CD4-positive, alpha-beta T cell treated with Interleukin-2 at 100 ng/mL for 4 hours (primary cell): Measurements from ENCODE around the gene ANKZF1.
"Not testable (repeated sequence)": the region's sequence is repeated elsewhere in the genome, so short reads cannot be mapped to it uniquely, and the experiment has no call there.

ENCODE experiments used
- DNase-seq: peaks from one replicate; pipeline ENCODE4 v3.0.0-alpha.2; 2020; ENCODE audit warnings: low spot score

The ANKZF1 gene

GRCh38 chr2:219229305-219230058 lies at the start of gene ANKZF1, which contains the start of gene ATG9A:
Gene ANKZF1 (plus strand): TSS chr2:219229806. CDS start chr2:219230258, 452 bp downstream.
Gene ATG9A (minus strand): TSS chr2:219229636. CDS start chr2:219228024, 1,612 bp downstream.
- peak; percentile 99 for DNase-seq

GRCh38 chr2:219180961-219181360 lies 48.6 kb upstream of the ANKZF1 start:
- DNase-seq: no peak

DNA sequence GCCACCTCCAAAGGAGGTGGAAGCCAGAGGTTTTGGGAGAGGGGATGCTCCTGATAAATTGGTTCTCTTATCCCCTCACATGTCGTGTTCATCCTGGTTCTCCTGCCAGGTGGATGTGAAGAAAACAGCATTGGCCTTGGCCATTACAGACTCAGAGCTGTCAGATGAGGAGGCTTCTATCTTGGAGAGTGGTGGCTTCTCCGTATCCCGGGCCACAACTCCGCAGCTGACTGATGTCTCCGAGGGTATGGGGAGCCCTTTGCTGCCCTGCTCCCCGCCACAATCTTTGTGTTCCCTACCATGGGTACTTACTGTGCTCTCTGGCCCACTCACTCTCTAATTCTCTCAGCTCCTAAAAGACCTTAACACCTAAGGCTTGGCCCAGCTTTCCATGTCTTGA lies 48.1 kb upstream of the ANKZF1 start:
- DNase-seq: no peak

- DNase-seq: no peak
Measured at GRCh38 chr2:219182331-219183150, 47.1 kb upstream of the ANKZF1 start.

- no peak for DNase-seq
Measured at GRCh38 chr2:219183151-219183772, 46.3 kb upstream of the ANKZF1 start.

- DNase-seq: no peak
Measured at GRCh38 chr2:219184121-219184520, 45.5 kb upstream of the ANKZF1 start.

- DNase-seq: no peak
Measured at GRCh38 chr2:219186754-219187456, 42.7 kb upstream of the ANKZF1 start.

DNA sequence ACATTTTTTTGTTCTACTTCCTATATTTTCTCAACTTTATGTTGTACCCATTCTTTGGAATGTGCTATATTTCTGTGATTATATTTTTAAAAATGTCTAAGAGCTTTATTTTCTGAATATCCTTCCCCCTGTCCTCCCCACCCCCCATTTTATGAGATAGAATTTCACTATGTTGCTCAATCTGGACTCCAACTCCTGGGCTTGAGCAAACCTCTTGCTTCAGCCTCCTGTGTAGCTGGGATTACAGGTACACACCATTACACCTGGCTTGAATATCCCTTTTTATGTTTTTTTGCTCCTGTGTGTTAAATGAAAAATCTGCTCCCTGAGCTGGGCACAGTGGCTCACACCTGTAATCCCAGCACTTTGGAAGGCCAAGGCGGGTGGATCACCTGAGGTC lies 32.2 kb upstream of the ANKZF1 start:
- no peak for DNase-seq

DNA sequence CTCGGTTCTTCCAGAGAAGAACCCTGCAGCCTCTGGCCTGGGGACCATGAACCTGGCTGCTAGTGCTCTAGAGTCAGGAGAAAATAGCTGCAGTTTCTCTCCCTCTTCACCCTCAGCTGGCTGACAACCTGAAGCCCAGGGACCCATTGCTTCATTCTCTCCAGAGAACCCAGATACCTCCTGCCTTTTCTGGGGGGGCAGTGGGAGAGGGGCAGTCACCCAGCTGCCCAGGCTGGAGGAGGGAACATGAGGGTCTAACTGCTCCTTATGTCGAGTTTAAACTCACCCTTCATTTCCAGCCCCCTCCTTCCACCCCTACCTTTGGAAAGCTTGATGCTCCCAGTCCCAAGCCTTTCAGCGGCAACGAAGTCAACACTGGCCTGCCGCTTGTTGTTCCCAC lies 30.6 kb upstream of the ANKZF1 start:
- no peak for DNase-seq

GRCh38 chr2:219199470-219200211 lies 30.0 kb upstream of the ANKZF1 start:
- DNase-seq: no peak

DNA sequence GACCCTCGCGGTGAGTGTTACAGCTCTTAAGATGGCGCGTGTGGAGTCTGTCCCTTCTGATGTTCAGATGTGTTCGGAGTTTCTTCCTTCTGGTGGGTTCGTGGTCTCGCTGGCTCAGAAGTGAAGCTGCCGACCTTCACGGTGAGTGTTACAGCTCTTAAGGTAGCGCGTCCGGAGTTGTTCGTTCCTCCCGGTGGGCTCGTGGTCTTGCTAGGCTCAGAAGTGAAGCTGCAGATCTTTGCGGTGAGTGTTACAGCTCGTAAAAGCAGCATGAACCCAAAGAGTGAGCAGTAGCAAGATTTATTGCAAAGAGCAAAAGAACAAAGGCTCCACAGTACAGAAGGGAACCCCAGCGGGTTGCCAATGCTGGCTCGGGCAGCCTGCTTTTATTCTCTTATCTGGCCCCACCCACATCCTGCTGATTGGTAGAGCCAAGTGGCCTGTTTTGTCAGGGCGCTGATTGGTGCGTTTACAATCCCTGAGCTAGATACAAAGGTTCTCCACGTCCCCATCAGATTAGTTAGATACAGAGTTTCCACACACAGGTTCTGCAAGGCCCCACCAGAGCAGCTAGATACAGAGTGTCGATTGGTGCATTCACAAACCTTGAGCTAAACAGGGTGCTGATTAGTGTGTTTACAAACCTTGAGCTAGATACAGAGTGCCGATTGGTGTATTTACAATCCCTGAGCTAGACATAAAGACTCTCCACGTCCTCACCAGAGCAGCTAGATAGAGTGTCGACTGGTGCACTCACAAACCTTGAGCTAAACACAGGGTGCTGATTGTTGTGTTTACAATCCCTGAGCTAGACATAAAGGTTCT lies 28.9 kb upstream of the ANKZF1 start:
- peak; percentile 35 for DNase-seq

DNA sequence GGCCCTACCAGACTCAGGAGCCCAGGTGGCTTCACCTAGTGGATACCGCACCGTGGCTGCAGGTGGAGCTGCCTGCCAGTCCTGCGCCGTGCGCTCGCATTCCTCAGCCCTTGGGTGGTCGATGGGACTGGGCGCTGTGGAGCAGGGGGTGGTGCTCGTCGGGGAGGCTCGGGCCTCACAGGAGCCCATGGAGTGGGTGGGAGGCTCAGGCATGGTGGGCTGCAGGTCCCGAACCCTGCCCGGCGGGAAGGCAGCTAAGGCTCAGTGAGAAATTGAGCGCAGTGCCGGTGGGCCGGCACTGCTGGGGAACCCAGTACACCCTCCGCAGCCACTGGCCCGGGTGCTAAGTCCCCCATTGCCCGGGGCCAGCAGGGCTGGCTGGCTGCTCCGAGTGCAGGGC lies 28.3 kb upstream of the ANKZF1 start:
- DNase-seq: not testable (repeated sequence)

DNA sequence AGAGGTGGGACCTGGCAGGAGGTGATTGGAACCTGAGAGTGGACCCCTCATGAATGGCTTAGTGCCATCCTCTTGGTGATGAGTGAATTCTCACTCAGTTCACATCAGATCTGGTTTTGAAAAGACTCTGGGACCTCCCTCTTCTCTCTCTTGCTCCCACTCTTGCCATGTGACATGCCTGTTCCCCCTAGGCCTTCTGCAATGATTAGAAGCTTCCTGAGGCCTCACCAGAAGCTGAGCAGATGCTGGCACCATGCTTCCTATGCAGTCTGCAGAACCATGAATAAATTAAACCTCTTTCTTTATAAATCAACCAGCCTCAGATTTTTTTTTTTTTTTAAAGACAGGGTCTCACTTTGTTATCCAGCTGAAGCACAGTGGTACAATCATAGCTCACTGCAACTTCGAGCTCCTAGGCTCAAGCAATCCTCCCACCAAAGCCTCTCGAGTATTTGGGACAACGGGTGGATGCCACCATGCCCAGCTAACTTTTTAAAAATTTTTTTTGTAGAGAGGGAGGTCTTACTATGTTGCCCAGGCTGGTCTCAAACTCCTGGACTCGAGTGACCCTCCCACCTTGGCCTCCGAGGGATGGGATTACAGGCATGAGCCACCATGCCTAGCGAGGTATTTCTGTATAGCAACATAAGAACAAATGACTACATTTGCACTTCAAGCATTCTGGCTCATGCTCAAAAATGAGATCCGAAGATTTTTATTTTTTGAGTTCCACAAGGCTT lies 25.0 kb upstream of the ANKZF1 start:
- DNase-seq: no peak

GRCh38 chr2:219205165-219205538 lies 24.5 kb upstream of the ANKZF1 start:
- no peak for DNase-seq

GRCh38 chr2:219205981-219206327 lies 23.7 kb upstream of the ANKZF1 start:
- no peak for DNase-seq

DNA sequence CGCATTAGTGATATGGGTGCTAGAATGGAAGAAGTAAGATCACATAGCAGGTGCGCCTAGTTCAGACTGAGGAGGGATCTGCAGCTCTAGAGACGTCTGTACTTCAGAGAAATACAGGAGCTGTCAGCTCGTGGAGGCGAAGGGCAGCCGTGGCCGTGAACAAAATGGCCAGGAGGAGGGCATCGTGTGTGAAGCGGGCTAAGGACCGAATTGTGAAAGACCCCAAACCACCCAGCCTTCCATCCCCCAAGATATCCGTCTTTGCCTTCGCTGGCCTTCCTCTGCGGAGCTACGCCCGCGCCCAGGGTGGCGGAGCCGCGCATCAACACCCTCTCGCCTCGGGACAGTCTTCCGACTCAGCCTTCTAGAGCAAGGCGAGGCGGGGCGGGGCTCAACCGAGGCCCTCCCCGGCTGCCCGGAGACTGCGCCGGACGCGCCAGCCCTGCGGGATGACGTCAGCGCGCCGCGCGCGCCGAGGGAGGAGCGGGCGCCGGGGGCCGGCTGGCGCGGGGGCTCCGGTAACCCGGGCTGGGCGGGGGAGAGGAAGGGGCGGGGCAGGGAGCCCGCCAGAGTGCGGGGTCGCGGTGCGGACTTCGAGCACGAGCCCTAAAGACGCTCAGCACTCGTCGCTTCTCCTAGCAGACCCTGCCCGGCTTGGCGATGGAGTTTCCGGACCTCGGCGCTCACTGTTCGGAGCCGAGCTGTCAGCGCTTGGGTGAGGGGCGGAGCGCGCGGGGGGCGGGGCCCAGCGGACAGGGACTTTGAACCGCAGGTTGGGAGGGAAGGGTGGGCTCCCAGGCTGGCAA lies 23.1 kb upstream of the ANKZF1 start, which contains the start of gene ZFAND2B:
ZFAND2B (plus strand) TSS at position 455 of the 806 bp plus-strand sequence; CDS start at position 661, 206 bp downstream.
- peak; percentile 94 for DNase-seq

DNA sequence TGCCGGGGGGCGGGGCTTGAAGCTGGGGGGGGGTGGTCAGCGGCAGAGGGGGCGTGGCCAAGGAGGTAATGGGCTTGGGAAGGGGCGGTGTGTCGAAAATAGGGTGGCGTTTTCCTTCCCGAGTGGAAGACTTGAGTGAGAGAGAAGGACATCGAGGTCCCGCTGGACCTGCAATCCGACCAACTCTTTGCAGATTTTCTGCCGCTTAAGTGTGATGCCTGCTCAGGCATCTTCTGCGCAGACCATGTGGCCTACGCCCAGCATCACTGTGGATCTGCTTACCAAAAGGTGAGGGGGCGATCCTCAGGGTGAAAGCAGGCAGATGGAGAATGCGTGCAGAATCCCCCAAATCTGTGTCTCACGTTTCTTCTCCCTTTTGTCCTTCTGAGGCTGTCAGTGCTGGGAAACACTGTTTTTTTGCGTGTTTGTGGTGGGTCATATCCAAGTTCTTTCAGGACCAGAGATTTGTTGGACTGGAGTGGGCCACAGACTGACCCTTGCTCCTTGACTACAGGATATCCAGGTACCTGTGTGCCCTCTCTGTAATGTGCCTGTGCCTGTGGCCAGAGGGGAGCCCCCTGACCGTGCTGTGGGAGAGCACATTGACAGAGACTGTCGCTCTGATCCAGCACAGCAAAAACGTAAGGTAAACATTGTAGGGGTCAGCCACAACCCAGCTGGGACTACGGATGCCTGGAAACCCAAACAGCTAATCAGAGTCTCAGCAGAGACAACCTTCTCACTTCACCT lies 22.3 kb upstream of the ANKZF1 start:
- no peak for DNase-seq
